ENCODE data around the gene TMEM187.

TMEM187 gene

GRCh38 chrX:153971124-153971449 is 1.5 kb upstream of the TMEM187 start:
- TF ChIP-seq, protein P1, sequence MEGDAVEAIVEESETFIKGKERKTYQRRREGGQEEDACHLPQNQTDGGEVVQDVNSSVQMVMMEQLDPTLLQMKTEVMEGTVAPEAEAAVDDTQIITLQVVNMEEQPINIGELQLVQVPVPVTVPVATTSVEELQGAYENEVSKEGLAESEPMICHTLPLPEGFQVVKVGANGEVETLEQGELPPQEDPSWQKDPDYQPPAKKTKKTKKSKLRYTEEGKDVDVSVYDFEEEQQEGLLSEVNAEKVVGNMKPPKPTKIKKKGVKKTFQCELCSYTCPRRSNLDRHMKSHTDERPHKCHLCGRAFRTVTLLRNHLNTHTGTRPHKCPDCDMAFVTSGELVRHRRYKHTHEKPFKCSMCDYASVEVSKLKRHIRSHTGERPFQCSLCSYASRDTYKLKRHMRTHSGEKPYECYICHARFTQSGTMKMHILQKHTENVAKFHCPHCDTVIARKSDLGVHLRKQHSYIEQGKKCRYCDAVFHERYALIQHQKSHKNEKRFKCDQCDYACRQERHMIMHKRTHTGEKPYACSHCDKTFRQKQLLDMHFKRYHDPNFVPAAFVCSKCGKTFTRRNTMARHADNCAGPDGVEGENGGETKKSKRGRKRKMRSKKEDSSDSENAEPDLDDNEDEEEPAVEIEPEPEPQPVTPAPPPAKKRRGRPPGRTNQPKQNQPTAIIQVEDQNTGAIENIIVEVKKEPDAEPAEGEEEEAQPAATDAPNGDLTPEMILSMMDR (IDR thresholded peaks at IDR 0.05): no peak

- TF ChIP-seq, protein P1 (IDR thresholded peaks at IDR 0.05): no peak
Measured at GRCh38 chrX:153971450-153972367, 845 bp upstream of the TMEM187 start, which contains the start of gene HCFC1. TSS of gene HCFC1 (minus strand) at chrX:153971818. CDS start at chrX:153970840, 978 bp downstream.

DNA sequence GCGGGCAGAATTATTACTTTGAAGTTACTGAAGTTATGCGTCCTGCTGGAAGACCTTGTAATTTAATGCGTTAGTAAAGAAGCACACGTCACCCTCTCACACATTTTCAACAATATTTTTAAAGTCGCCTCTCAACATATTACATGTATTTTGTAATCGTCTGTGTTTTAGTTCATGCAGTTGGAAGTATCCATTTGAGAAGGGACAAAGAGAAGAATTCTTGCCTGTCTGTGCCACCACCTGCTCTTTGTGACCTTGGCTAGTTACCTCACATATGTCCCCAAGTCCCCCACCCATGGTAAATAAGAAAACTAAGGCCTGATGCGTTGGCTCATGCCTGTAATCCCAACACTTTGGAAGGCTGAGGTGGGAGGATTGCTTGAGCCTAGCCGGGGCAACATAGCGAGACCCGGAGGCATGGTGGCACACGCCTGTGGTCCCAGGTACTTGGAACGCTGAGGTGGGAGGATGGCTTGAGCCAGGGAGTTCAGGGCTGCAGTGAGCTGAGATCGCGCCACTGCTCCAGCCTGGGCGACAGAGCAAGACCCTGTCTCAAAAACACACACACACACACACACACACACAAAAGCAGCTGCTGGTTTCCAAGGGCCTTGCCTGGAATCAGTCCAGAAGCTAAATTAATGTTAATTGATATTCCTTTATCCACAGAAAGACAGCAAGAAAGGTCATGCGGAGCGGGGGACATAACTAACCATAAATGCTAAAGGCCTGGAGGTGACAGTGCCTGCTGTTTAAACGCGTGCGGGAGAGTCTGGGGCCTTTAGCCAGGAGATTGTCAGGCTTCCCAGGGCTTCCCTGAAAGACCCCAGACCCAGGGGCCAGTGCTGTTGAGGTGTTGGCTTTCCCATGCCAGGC is 811 bp downstream of the TMEM187 start:
- TF ChIP-seq, protein P1 (IDR thresholded peaks at IDR 0.05): no peak

DNA sequence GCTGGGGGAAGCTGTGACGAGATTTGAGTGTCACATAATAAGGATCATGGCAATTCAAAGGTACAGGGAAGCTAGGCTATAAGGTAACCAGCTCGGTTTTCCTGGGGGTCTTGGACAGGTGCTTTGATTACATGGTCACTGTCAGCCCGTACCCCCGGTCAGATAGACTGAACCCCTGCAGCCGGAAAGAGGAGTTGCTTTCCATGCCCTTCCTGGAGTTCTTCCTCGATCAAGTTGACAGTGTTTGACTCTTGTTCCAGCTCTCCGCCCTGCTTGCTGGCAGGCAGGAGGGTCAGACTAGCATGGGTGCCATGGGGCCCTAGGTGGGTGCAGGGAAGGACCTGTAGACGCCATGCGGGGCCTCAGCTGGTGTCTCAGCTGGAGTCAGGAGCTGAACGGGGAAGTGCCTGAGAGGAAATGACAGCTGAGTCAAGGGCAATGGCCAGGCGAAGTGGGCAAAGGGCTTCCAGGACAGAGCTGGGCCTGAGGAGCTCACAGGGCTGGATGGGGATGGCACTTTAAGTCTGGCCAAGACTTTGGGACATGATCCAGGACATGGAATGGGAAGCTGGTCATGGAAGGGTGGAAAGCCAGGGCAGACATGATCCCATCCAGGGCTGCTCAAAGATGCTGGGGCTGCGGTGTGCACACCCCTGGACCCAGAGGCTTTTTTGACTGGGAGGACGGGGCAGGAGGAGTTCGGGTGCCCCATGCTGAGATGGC is 1.6 kb downstream of the TMEM187 start:
- TF ChIP-seq, protein P1 (IDR thresholded peaks at IDR 0.05): no peak

DNA sequence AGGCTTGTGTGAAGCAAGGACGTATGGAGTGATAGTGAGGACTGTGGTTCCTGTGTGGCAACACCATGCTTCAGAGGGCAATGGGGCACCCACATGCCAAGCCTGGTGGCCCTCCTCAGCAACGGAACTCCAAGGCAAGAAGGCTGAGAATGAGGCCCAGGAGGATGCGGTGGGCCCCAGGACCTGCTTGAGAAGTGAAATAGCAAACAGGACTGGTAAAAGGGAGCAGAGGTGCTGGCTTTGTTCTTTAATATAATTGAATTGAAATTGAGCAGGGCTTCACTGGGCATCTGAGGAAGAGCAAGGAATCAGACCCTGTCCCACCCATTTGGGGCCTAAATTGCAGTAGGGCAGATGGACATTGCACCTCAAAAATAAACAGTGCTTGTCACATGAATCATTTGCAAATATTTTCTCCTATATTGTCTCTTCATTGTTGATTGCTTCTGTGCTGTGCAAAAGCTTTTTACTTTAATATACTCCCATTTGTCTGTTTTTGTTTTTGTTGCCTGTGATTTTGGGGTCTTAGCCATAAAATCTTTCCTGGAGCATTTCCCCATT is 2.3 kb downstream of the TMEM187 start:
- TF ChIP-seq, protein P1 (IDR thresholded peaks at IDR 0.05): no peak

DNA sequence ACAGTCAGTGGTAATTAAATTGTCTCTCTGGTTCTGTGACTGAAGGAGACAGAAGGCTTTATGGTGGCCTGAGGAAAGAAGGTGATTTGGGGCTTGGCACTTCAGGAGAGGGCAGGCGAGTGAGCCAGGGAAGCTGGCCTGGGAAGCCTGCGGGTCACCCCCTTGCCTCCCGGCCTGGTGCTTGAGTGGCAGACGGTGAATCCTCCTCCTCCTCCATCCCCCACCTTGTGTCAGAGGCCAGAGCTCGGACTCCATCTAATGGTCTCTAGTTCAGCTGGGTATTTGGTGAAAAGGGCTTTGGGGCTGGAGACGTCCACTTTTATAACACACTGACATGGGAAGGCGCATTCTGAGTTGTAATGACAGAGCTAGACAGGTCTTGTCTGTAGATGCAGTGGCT is 8.7 kb downstream of the TMEM187 start:
- TF ChIP-seq, protein P1 (IDR thresholded peaks at IDR 0.05): no peak
